K562 (cell line): ENCODE measurements around the gene LASP1. TPM values are rescaled to one million over a fixed set of nuclear protein-coding genes. Genes with fewer than 3 reads are reported as not detected.
A peak's percentile ranks its signal among the peaks of the same experiment; 100 is the strongest.

Experiments used
- ATAC-seq: fragments of 200-7000 bp; cut with Tn5 transposase; 3 replicates; pipeline ENCODE4 v1.9.1; 2020; ENCODE audit warnings: moderate library complexity
- BruUV-seq: library from RNA; stranded (reverse); fragments of 400-500 nt; replicated peaks from 2 replicates; lab custom pipeline; 2021; lab: Mats Ljungman, UMichigan
- CTCF ChIA-PET: fragments of 300-600 bp; formaldehyde crosslinking; extraction: SDS; loops from one replicate; lab custom pipeline; 2021; ENCODE audit warnings: low intra/inter-chr PET ratio; lab: Yijun Ruan, JAX
- POLR2A ChIA-PET: fragments of 300-600, 350-650 bp; sonication (Branson Sonifier 250); formaldehyde crosslinking; extraction: SDS; loops from one replicate; lab custom pipeline; 2021; ENCODE audit warnings: antibody characterized with exemption, inconsistent platforms; lab: Yijun Ruan, JAX
- DNase-seq, 4 experiments: peaks; one replicate each; pipeline versions ENCODE4 v3.0.0 to v3.0.0-alpha.2; 2011 to 2018; ENCODE audit warnings: low spot score in 3 of 4, mixed read lengths in 3 of 4; ENCODE audit errors: extremely low read depth in 1 of 4
- FAIRE-seq: peaks from 2 replicates; lab custom pipeline; 2011; peaks lifted over from hg19 to GRCh38; lab: Jason Lieb, UNC
- H2AFZ ChIP-seq: 2 replicates; pipeline ENCODE4 v1.6.0; 2011; ENCODE audit warnings: low read depth, low read length, control low read depth, inconsistent platforms
- H3K27ac ChIP-seq: fragments of 200-600 bp; 3 replicates; pipeline ENCODE4 v1.8.0; 2011; ENCODE audit warnings: low read depth, mild to moderate bottlenecking, control low read depth, inconsistent platforms, low read length, moderate library complexity, mixed read lengths; ENCODE audit errors: extremely low read depth
- H3K27me3 ChIP-seq, 2 experiments: fragments of 300-600 bp in 1 of 2; 2 replicates in 1 of 2; 3 replicates in 1 of 2; pipeline versions ENCODE4 v1.6.0 to v1.8.0; 2011; ENCODE audit warnings: inconsistent platforms in 2 of 2, low read length in 2 of 2, mild to moderate bottlenecking in 1 of 2, mixed read lengths in 1 of 2, moderate library complexity in 1 of 2; ENCODE audit not compliant: control insufficient read depth in 2 of 2, insufficient read depth in 2 of 2
- H3K36me3 ChIP-seq: fragments of 300-600 bp; 3 replicates; pipeline ENCODE4 v1.8.0; 2011; ENCODE audit warnings: mild to moderate bottlenecking, low read length, inconsistent platforms; ENCODE audit not compliant: control insufficient read depth, insufficient read depth
- H3K4me1 ChIP-seq, 2 experiments: fragments of 200-600 bp in 1 of 2; replicated peaks in 1 of 2; 2 replicates in 1 of 2; 3 replicates in 1 of 2; pipeline versions ENCODE4 v1.5.1 to v1.8.0; 2011; ENCODE audit warnings: inconsistent platforms in 2 of 2, low read length in 2 of 2, mild to moderate bottlenecking in 1 of 2, mixed read lengths in 1 of 2, moderate library complexity in 1 of 2; ENCODE audit not compliant: control insufficient read depth in 2 of 2, insufficient read depth in 2 of 2
- H3K4me2 ChIP-seq: 2 replicates; pipeline ENCODE4 v1.6.1; 2011; ENCODE audit warnings: low read length, control low read depth, inconsistent platforms, mixed read lengths; ENCODE audit not compliant: insufficient read depth
- H3K4me3 ChIP-seq: fragments of 200-600 bp; sonication (generic), shearing (Covaris generic); 2 replicates; pipeline ENCODE4 v1.5.1; 2016; ENCODE audit warnings: control low read depth, inconsistent platforms
- H3K79me2 ChIP-seq: fragments of 200-600 bp; 3 replicates; pipeline ENCODE4 v1.8.0; 2011; ENCODE audit warnings: low read length, inconsistent platforms; ENCODE audit not compliant: control insufficient read depth, insufficient read depth
- H3K9ac ChIP-seq, 2 experiments: 2 replicates each; pipeline versions ENCODE4 v1.6.0 to v1.6.1; 2011; ENCODE audit warnings: low read depth in 2 of 2, low read length in 2 of 2, control low read depth in 1 of 2, inconsistent platforms in 1 of 2, mild to moderate bottlenecking in 1 of 2, mixed read lengths in 1 of 2; ENCODE audit not compliant: insufficient read depth in 1 of 2
- H3K9me1 ChIP-seq: one replicate; pipeline ENCODE4 v1.6.0; 2011; ENCODE audit warnings: inconsistent platforms, mild to moderate bottlenecking, low read length, moderate library complexity; ENCODE audit not compliant: control insufficient read depth, insufficient read depth
- H3K9me3 ChIP-seq: replicated peaks from 2 replicates; pipeline ENCODE4 v1.5.1; 2011; ENCODE audit warnings: low read depth, low read length, inconsistent platforms; ENCODE audit not compliant: control insufficient read depth, insufficient read depth
- H4K20me1 ChIP-seq: replicated peaks from 2 replicates; pipeline ENCODE4 v1.6.1; 2011; ENCODE audit warnings: low read length, inconsistent platforms, mixed read lengths; ENCODE audit not compliant: control insufficient read depth, insufficient read depth
- CBFA2T2 ChIP-seq: fragments of 450-650 bp; conservative IDR thresholded peaks from 2 replicates; pipeline ENCODE4 v1.6.1; 2017; ENCODE audit warnings: mild to moderate bottlenecking
- FOXK1 ChIP-seq: sonication (generic); formaldehyde crosslinking; IDR thresholded peaks from 2 replicates; pipeline ENCODE4 v1.8.0; 2022; ENCODE audit warnings: missing genetic modification reagents, mild to moderate bottlenecking, borderline replicate concordance
- KDM4B ChIP-seq, 2 experiments: fragments of 450-650 bp in 1 of 2; sonication (generic) in 1 of 2; IDR thresholded peaks; 2 replicates each; pipeline ENCODE4 v1.6.1; 2016 to 2017; ENCODE audit warnings: borderline replicate concordance in 2 of 2, antibody characterized with exemption in 1 of 2, low read depth in 1 of 2, mild to moderate bottlenecking in 1 of 2
- SREBF1 ChIP-seq: fragments of 150-350 bp; IDR thresholded peaks from 2 replicates; pipeline ENCODE4 v1.6.1; 2014; ENCODE audit warnings: antibody characterized with exemption, low read depth, low read length, borderline replicate concordance
- TCFL5 ChIP-seq: fragments of 250-450 bp; sonication (Bioruptor Pico); conservative IDR thresholded peaks from 2 replicates; pipeline ENCODE4 v1.6.1; 2021; ENCODE audit warnings: mild to moderate bottlenecking, moderate library complexity, matching md5 sums
- TOE1 ChIP-seq, 2 experiments: fragments of 450-650 bp in 1 of 2; sonication (generic) in 1 of 2; formaldehyde crosslinking in 1 of 2; IDR thresholded peaks; 2 replicates each; pipeline versions ENCODE4 v1.7.1 to v1.8.0; 2016 to 2022; ENCODE audit warnings: borderline replicate concordance in 2 of 2, mild to moderate bottlenecking in 2 of 2, antibody characterized with exemption in 1 of 2, inconsistent platforms in 1 of 2, low read depth in 1 of 2, missing genetic modification reagents in 1 of 2, moderate library complexity in 1 of 2
- ZNF212 ChIP-seq: fragments of 450-650 bp; formaldehyde crosslinking; IDR thresholded peaks from 2 replicates; pipeline ENCODE4 v1.4.0; 2020; ENCODE audit warnings: mild to moderate bottlenecking
- ZNF239 ChIP-seq: fragments of 250-450 bp; sonication (Bioruptor Pico); IDR thresholded peaks from 2 replicates; pipeline ENCODE4 v1.4.0; 2020; ENCODE audit warnings: mild to moderate bottlenecking
- WGBS: fragments of 100-300 bp; shearing (Covaris generic); methylation state at CpG from one replicate; pipeline ENCODE4 v1.1.6; 2016; ENCODE audit warnings: low coverage, mixed read lengths; ENCODE audit not compliant: insufficient coverage; ENCODE audit errors: missing lambda C conversion rate; 5-methylcytosine and 5-hydroxymethylcytosine counted together
- in situ Hi-C: fragments of 300-500 bp; cut with MboI; formaldehyde crosslinking; loops from 4 replicates; pipeline ENCODE4 v1.15.0; 2018; ENCODE audit warnings: inconsistent platforms, mixed read lengths
- intact Hi-C: fragments of 100-400 bp; cut with micrococcal nuclease; formaldehyde crosslinking; loops from 2 replicates; pipeline ENCODE4 v1.14.2; 2022
- polyA plus RNA-seq, 8 experiments: library from polyadenylated mRNA; depleted of rRNA in 4 of 8; stranded (reverse) in 5 of 8; unstranded in 3 of 8; fragments of >200 nt; fragmentation: Nextera tagmentation in 2 of 8; fragmentation: Illumina TruSeq in 1 of 8; extraction: Ambion mirVana in 2 of 8; extraction: Trizol in 1 of 8; gene quantifications; 2 replicates each; pipeline versions ENCODE4 v1.2.1 to v1.2.3, GENCODE V29; 2011 to 2014; ENCODE audit warnings: inconsistent platforms in 1 of 8, missing spikeins in 1 of 8
- total RNA-seq, 7 experiments: library from RNA; depleted of rRNA in 6 of 7; stranded (reverse); fragments of >200 nt in 6 of 7; fragmentation: Illumina TruSeq in 2 of 7; extraction: Trizol in 2 of 7; gene quantifications; 2 replicates each; pipeline versions ENCODE4 v1.2.1 to v1.2.3, GENCODE V29; 2011 to 2021; ENCODE audit warnings: low replicate concordance in 1 of 7
- TF ChIP-seq, protein P1 (sequence below): fragments of 250-450 bp; sonication (Bioruptor Pico); IDR thresholded peaks from 2 replicates; pipeline ENCODE4 v1.4.0; 2020; ENCODE audit warnings: mild to moderate bottlenecking
- TF ChIP-seq, protein P2 (sequence below): sonication (generic); IDR thresholded peaks from 2 replicates; pipeline ENCODE4 v1.6.1; 2016
- TF ChIP-seq, protein P3 (sequence below): fragments of 450-650 bp; formaldehyde crosslinking; IDR thresholded peaks from 2 replicates; pipeline ENCODE4 v1.4.0; 2020; ENCODE audit warnings: mild to moderate bottlenecking, mixed read lengths

LASP1 gene
- total and polyA plus RNA-seq, 9 of the 15 experiments (the other 6 are each of a cell fraction or from before 2014, with no cell fraction given), result 23.0 to 125 (median 55.3) TPM

DNA sequence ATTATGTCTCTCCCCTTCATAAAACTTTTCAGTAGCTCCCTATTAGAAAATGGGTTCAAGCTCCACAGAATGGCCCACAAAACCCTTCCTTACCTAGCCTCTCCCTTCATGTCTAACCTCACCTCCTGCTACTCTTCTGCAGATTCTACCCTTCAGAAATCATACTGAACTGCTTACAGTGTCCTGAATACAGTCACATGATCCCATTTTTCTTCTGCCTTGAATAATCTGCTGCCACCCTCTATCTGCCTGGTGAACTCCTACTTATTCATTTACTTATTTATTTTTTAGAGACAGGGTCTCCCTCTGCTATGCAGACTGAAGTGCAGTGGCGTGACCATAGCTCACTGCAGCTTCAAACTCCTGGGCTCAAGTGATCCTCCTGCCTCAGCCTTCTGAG, 70.5 kb downstream of the LASP1 start:
- ATAC-seq (no peak), DNase-seq (no peak), FAIRE-seq (no peak)
- in situ Hi-C loops (no loop called here), intact Hi-C loops (no loop called here)
- Histone ChIP-seq H3K27me3 (no peaks in the 10 kb centered on the region), H4K20me1 (no peaks in the 10 kb centered on the region), H3K4me3 (no peak overlapping the region), H3K27ac (no peak overlapping the region), H3K4me1 (no peaks in the 10 kb centered on the region), H3K9me1 (no peaks in the 10 kb centered on the region), H3K9ac (no peak overlapping the region; a peak in 1 of 4 replicates), H2AFZ (no peak overlapping the region), H3K4me2 (no peak overlapping the region), H3K79me2 (no peaks in the 10 kb centered on the region), H3K36me3 (no peaks in the 10 kb centered on the region), H3K9me3 (no peaks in the 10 kb centered on the region)
- TF ChIP-seq ZNF212, result no peak
- TF ChIP-seq, protein P1, sequence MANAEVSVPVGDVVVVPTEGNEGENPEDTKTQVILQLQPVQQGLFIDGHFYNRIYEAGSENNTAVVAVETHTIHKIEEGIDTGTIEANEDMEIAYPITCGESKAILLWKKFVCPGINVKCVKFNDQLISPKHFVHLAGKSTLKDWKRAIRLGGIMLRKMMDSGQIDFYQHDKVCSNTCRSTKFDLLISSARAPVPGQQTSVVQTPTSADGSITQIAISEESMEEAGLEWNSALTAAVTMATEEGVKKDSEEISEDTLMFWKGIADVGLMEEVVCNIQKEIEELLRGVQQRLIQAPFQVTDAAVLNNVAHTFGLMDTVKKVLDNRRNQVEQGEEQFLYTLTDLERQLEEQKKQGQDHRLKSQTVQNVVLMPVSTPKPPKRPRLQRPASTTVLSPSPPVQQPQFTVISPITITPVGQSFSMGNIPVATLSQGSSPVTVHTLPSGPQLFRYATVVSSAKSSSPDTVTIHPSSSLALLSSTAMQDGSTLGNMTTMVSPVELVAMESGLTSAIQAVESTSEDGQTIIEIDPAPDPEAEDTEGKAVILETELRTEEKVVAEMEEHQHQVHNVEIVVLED, result no peak
- TF ChIP-seq TCFL5 (CRISPR knock-in tag), result no peak
- TF ChIP-seq ZNF239 (CRISPR knock-in tag), result no peak
- TF ChIP-seq SREBF1, result no peak
- TF ChIP-seq TOE1 (IDR thresholded peaks at IDR 0.05; ENCODE audit: borderline replicate concordance), result peak; percentile 50; the same call in 1 of the 2 replicates
- no peak for TF ChIP-seq TOE1 (CRISPR knock-in tag; IDR thresholded peaks at IDR 0.05; ENCODE audit: borderline replicate concordance, low read depth)
- TF ChIP-seq, protein P2, sequence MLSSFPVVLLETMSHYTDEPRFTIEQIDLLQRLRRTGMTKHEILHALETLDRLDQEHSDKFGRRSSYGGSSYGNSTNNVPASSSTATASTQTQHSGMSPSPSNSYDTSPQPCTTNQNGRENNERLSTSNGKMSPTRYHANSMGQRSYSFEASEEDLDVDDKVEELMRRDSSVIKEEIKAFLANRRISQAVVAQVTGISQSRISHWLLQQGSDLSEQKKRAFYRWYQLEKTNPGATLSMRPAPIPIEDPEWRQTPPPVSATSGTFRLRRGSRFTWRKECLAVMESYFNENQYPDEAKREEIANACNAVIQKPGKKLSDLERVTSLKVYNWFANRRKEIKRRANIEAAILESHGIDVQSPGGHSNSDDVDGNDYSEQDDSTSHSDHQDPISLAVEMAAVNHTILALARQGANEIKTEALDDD, result no peak
- TF ChIP-seq, protein P3, sequence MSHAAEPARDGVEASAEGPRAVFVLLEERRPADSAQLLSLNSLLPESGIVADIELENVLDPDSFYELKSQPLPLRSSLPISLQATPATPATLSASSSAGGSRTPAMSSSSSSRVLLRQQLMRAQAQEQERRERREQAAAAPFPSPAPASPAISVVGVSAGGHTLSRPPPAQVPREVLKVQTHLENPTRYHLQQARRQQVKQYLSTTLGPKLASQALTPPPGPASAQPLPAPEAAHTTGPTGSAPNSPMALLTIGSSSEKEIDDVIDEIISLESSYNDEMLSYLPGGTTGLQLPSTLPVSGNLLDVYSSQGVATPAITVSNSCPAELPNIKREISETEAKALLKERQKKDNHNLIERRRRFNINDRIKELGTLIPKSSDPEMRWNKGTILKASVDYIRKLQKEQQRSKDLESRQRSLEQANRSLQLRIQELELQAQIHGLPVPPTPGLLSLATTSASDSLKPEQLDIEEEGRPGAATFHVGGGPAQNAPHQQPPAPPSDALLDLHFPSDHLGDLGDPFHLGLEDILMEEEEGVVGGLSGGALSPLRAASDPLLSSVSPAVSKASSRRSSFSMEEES (CRISPR knock-in tag), result peak; percentile 77
- no peak for TF ChIP-seq FOXK1 (CRISPR knock-in tag)
- no peak for TF ChIP-seq CBFA2T2
- no peak for TF ChIP-seq KDM4B (IDR thresholded peaks at IDR 0.05; ENCODE audit: borderline replicate concordance in 2 of 2, low read depth in 1 of 2)
- 0% methylated on average over 1 of the region's 1 CpG for WGBS
- CTCF ChIA-PET, result no interaction called here
- BruUV-seq, result no TSS peak
- POLR2A ChIA-PET, result interaction anchor here (0.6 kb wide), 2 partner anchors 111 to 615 kb away, joined by 3 to 4 read pairs; no protein-coding TSS in a partner anchor
